ENCODE measurements around the gene GABRA4.

- TF ChIP-seq, protein P1, sequence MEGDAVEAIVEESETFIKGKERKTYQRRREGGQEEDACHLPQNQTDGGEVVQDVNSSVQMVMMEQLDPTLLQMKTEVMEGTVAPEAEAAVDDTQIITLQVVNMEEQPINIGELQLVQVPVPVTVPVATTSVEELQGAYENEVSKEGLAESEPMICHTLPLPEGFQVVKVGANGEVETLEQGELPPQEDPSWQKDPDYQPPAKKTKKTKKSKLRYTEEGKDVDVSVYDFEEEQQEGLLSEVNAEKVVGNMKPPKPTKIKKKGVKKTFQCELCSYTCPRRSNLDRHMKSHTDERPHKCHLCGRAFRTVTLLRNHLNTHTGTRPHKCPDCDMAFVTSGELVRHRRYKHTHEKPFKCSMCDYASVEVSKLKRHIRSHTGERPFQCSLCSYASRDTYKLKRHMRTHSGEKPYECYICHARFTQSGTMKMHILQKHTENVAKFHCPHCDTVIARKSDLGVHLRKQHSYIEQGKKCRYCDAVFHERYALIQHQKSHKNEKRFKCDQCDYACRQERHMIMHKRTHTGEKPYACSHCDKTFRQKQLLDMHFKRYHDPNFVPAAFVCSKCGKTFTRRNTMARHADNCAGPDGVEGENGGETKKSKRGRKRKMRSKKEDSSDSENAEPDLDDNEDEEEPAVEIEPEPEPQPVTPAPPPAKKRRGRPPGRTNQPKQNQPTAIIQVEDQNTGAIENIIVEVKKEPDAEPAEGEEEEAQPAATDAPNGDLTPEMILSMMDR (IDR thresholded peaks at IDR 0.05): no peak
- TF ChIP-seq POLR2A (IDR thresholded peaks at IDR 0.05) (no peak), POLR2AphosphoS5 (IDR thresholded peaks at IDR 0.05) (no peak), EP300 (IDR thresholded peaks at IDR 0.05) (no peak)
Measured at GRCh38 chr4:46986922-46987638, 6.3 kb downstream of the GABRA4 start.
